K562 (cell line): ENCODE data around the gene ASB15. TPM values are rescaled to one million over a fixed set of nuclear protein-coding genes. Genes with fewer than 3 reads are reported as not detected.

Experiments used
- JUND ChIP-seq, 2 experiments: IDR thresholded peaks; 2 replicates in 1 of 2; 3 replicates in 1 of 2; pipeline ENCODE4 v1.6.1; 2011; ENCODE audit warnings: borderline replicate concordance in 2 of 2, low read depth in 2 of 2, low read length in 2 of 2, improper control_type of control experiment in 1 of 2, missing biosample characterization in 1 of 2, missing genetic modification characterization in 1 of 2, missing genetic modification reagents in 1 of 2
- MAFK ChIP-seq: IDR thresholded peaks from 2 replicates; pipeline ENCODE4 v1.6.1; 2011; ENCODE audit warnings: low read length, improper control_type of control experiment
- MTA3 ChIP-seq: fragments of 450-650 bp; formaldehyde crosslinking; IDR thresholded peaks from 2 replicates; pipeline ENCODE4 v1.6.1; 2017; ENCODE audit warnings: mild to moderate bottlenecking, borderline replicate concordance
- SMC3 ChIP-seq: conservative IDR thresholded peaks from 2 replicates; pipeline ENCODE4 v1.6.1; 2011; ENCODE audit warnings: low read depth, low read length, improper control_type of control experiment; ENCODE audit not compliant: insufficient read depth
- ZNF217 ChIP-seq: sonication (generic); formaldehyde crosslinking; IDR thresholded peaks from 2 replicates; pipeline ENCODE4 v1.8.0; 2022; ENCODE audit warnings: mild to moderate bottlenecking, missing genetic modification reagents
- polyA plus RNA-seq, 8 experiments: library from polyadenylated mRNA; depleted of rRNA in 4 of 8; stranded (reverse) in 5 of 8; unstranded in 3 of 8; fragments of >200 nt; fragmentation: Nextera tagmentation in 2 of 8; fragmentation: Illumina TruSeq in 1 of 8; extraction: Ambion mirVana in 2 of 8; extraction: Trizol in 1 of 8; gene quantifications; 2 replicates each; pipeline versions ENCODE4 v1.2.1 to v1.2.3, GENCODE V29; 2011 to 2014; ENCODE audit warnings: inconsistent platforms in 1 of 8, missing spikeins in 1 of 8
- total RNA-seq, 7 experiments: library from RNA; depleted of rRNA in 6 of 7; stranded (reverse); fragments of >200 nt in 6 of 7; fragmentation: Illumina TruSeq in 2 of 7; extraction: Trizol in 2 of 7; gene quantifications; 2 replicates each; pipeline versions ENCODE4 v1.2.1 to v1.2.3, GENCODE V29; 2011 to 2021; ENCODE audit warnings: low replicate concordance in 1 of 7
- TF ChIP-seq, protein P1 (sequence below): fragments of 450-650 bp; formaldehyde crosslinking; IDR thresholded peaks from 2 replicates; pipeline ENCODE4 v1.4.0; 2020; ENCODE audit warnings: mild to moderate bottlenecking, moderate library complexity
- TF ChIP-seq, protein P2 (sequence below), 2 experiments: fragments of 450-650 bp; formaldehyde crosslinking in 1 of 2; IDR thresholded peaks; 2 replicates each; pipeline versions ENCODE4 v1.4.0 to v1.6.1; 2014 to 2020; ENCODE audit warnings: mild to moderate bottlenecking in 2 of 2, borderline replicate concordance in 1 of 2, low read depth in 1 of 2

Gene ASB15
- total and polyA plus RNA-seq, 9 of the 15 experiments (the other 6 are each of a cell fraction or from before 2014, with no cell fraction given): 0.03 to 0.14 (median 0.04) TPM; not detected in 3

DNA sequence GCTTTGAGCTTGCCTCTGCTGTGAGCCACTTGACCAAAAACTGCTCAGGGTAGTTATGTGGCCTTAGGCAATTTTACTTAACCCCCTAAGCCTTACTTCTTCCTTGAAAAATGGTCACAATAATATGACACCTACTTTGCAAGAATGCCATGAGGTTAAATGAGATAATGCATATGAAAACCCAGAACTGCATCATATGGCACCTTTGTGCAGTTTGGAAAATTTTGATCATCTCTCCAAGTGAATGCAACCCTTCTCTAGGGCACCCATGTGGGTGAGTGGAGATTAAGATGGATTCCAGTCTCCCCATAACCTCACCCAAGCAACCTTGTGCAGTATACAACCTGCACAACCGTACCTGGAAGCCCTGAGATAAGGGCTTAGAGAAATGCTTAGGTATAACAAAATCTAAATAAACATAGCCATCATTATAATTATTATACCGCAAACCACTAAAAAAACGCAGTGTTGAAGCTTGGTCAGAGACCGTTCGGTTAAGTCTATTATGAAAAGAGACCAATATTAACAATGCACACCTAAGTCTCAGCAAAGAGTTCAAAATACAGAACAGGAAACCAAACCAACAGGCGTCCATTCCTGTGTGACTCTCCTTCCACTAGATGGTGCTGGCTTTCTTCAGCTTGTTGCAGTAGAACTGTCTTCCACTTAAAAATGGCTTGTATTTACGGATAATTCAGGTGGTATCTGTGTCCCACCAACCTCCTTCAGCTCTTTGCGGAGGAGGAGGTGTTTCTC is 21.0 kb upstream of the ASB15 start (continued):
- TF ChIP-seq MTA3 (0 out of 2 replicates have a peak, but pooled peaks have one; percentile 46), ZNF217 (no peak), JUND (IDR thresholded peaks at IDR 0.05; ENCODE audit: borderline replicate concordance, low read depth, low read length) (0 out of 2 replicates have a peak, but pooled peaks have one; percentile 32), JUND (tag; IDR thresholded peaks at IDR 0.05; ENCODE audit: borderline replicate concordance, low read depth, low read length) (no peak), SMC3 (peak; percentile 60), MAFK (no peak)
- TF ChIP-seq, protein P1, sequence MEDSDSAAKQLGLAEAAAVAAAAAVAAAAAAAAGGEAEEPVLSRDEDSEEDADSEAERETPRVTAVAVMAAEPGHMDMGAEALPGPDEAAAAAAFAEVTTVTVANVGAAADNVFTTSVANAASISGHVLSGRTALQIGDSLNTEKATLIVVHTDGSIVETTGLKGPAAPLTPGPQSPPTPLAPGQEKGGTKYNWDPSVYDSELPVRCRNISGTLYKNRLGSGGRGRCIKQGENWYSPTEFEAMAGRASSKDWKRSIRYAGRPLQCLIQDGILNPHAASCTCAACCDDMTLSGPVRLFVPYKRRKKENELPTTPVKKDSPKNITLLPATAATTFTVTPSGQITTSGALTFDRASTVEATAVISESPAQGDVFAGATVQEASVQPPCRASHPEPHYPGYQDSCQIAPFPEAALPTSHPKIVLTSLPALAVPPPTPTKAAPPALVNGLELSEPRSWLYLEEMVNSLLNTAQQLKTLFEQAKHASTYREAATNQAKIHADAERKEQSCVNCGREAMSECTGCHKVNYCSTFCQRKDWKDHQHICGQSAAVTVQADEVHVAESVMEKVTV (CRISPR knock-in tag): peak; percentile 96
- TF ChIP-seq, protein P2, sequence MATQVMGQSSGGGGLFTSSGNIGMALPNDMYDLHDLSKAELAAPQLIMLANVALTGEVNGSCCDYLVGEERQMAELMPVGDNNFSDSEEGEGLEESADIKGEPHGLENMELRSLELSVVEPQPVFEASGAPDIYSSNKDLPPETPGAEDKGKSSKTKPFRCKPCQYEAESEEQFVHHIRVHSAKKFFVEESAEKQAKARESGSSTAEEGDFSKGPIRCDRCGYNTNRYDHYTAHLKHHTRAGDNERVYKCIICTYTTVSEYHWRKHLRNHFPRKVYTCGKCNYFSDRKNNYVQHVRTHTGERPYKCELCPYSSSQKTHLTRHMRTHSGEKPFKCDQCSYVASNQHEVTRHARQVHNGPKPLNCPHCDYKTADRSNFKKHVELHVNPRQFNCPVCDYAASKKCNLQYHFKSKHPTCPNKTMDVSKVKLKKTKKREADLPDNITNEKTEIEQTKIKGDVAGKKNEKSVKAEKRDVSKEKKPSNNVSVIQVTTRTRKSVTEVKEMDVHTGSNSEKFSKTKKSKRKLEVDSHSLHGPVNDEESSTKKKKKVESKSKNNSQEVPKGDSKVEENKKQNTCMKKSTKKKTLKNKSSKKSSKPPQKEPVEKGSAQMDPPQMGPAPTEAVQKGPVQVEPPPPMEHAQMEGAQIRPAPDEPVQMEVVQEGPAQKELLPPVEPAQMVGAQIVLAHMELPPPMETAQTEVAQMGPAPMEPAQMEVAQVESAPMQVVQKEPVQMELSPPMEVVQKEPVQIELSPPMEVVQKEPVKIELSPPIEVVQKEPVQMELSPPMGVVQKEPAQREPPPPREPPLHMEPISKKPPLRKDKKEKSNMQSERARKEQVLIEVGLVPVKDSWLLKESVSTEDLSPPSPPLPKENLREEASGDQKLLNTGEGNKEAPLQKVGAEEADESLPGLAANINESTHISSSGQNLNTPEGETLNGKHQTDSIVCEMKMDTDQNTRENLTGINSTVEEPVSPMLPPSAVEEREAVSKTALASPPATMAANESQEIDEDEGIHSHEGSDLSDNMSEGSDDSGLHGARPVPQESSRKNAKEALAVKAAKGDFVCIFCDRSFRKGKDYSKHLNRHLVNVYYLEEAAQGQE (IDR thresholded peaks at IDR 0.05; ENCODE audit: borderline replicate concordance): peak; percentile 80
- TF ChIP-seq, protein P2 (CRISPR knock-in tag; IDR thresholded peaks at IDR 0.05; ENCODE audit: low read depth): no peak
